Measurements from ENCODE around the gene F5.

Gene F5

GRCh38 chr1:169478094-169478672, 108.1 kb downstream of the F5 start:
- DNase-seq (ENCODE audit: low read depth, low spot score), result no peak

- no peak for DNase-seq (ENCODE audit: low read depth, low spot score)
Observed at GRCh38 chr1:169475806-169476387, 110.4 kb downstream of the F5 start.

- DNase-seq (ENCODE audit: low read depth, low spot score), result no peak
Observed at GRCh38 chr1:169474302-169474995, 111.8 kb downstream of the F5 start.

- no peak for DNase-seq (ENCODE audit: low read depth, low spot score)
Observed at GRCh38 chr1:169473347-169473746, 112.9 kb downstream of the F5 start.

- no peak for DNase-seq (ENCODE audit: low read depth, low spot score)
Observed at GRCh38 chr1:169472738-169473137, 113.5 kb downstream of the F5 start.

GRCh38 chr1:169468982-169469381, 117.3 kb downstream of the F5 start:
- DNase-seq (ENCODE audit: low read depth, low spot score), result no peak

GRCh38 chr1:169466259-169467230, 119.7 kb downstream of the F5 start:
- no peak for DNase-seq (ENCODE audit: low read depth, low spot score)

- DNase-seq (ENCODE audit: low read depth, low spot score), result no peak
Observed at GRCh38 chr1:169465281-169465680, 121.0 kb downstream of the F5 start.
